Peyer's patch (tissue), 4 donors: ENCODE measurements around the gene TMEM248. TPM values are rescaled to one million over a fixed set of nuclear protein-coding genes. Genes with fewer than 3 reads are reported as not detected.
"Not testable (repeated sequence)": the region's sequence is repeated elsewhere in the genome, so short reads cannot be mapped to it uniquely, and the experiment has no call there.

Experiments
- DNase-seq, 3 donors: peaks; one replicate each; pipeline ENCODE4 v3.0.0-alpha.2; 2017 to 2019
- H3K27ac ChIP-seq, 4 donors: fragments of 200-600 bp; sonication (generic); one replicate each; pipeline ENCODE4 v1.5.1; 2016 to 2019
- H3K27me3 ChIP-seq, 2 donors: fragments of 200-600 bp; sonication (generic); one replicate each; pipeline ENCODE4 v1.5.1; 2019
- H3K36me3 ChIP-seq, 3 donors: fragments of 200-600 bp; sonication (generic); one replicate each; pipeline ENCODE4 v1.5.1; 2016 to 2019
- H3K4me1 ChIP-seq, 4 donors: fragments of 200-600 bp; sonication (generic); one replicate each; pipeline ENCODE4 v1.5.1; 2016 to 2019
- H3K4me3 ChIP-seq, 4 donors: fragments of 200-600 bp; sonication (generic); 1 replicate in 3 of 4; 2 replicates in 1 of 4; pipeline ENCODE4 v1.5.1; 2016 to 2019; ENCODE audit warnings: mild to moderate bottlenecking in 1 of 4
- H3K9me3 ChIP-seq, 4 donors: fragments of 200-600 bp; sonication (generic); one replicate each; pipeline ENCODE4 v1.5.1; 2016 to 2019; ENCODE audit warnings: mild to moderate bottlenecking in 1 of 4
- POLR2A ChIP-seq, 2 donors: fragments of 450-650 bp; IDR thresholded peaks; one replicate each; pipeline ENCODE4 v1.5.1; 2017; ENCODE audit warnings: antibody characterized with exemption in 2 of 2, mild to moderate bottlenecking in 2 of 2, moderate library complexity in 2 of 2
- total RNA-seq, 4 donors: library from RNA; depleted of rRNA; stranded (reverse); fragments of >200 nt; gene quantifications; one replicate each; pipeline ENCODE4 v1.1.0, GENCODE V29; 2016
- TF ChIP-seq, protein P1 (sequence below), 6 experiments: fragments of 450-650 bp in 4 of 6; fragments of 200-600 bp in 2 of 6; sonication (generic) in 1 of 6; IDR thresholded peaks; one replicate each; pipeline ENCODE4 v1.5.1; 2017 to 2019; ENCODE audit warnings: antibody characterized with exemption in 6 of 6, mild to moderate bottlenecking in 3 of 6, moderate library complexity in 1 of 6

Gene TMEM248
- total RNA-seq, 4 donors from 2014 or later = 61.9 to 125 (median 115) TPM

DNA sequence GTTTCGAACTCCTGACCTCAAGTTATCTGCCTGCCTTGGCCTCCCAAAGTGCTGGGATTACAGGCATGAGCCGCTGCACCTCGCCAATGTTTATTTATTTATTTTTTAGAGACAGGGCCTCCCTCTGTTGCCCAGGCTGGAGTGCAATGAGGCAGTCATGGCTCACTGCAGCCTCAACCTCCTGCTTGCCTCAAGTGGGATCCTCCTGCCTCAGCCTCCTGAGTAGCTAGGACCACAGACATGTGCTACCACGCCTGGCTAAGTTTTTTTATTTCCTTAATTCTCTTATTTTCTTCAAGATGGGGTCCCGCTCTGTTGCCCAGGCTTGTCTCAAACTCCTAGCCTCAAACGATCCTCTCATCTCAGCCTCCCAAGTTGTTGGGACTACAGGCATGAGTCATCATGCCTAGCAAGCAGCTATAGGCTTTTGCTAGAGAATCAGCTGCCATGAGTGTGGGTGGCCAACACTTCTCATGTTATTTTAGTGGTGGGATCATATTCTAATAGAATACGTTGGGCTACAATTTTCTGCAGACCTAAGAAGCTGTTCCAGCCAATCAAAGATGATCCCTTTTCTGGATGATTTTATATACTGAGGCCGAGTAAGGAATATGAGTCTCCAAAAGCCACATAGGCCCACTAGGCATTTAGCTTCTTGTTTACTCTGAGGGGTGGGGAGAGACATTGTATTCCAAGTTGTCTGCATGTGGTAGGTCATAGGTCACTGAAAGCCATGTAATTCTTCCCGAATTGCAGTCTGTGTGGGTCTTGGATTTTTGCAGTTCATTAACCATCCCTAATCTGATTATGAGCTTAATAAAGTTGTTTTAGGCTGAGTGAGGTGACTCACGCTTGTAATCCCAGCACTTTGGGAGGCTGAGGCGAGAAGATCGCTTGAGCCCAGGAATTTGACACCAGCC lies 7.6 kb upstream of the TMEM248 start:
- H3K36me3 ChIP-seq = no peaks in the 10 kb centered on the region
- H3K27ac ChIP-seq = no peak overlapping the region
- H3K9me3 ChIP-seq = no peaks in the 10 kb centered on the region
- TF ChIP-seq, protein P1, sequence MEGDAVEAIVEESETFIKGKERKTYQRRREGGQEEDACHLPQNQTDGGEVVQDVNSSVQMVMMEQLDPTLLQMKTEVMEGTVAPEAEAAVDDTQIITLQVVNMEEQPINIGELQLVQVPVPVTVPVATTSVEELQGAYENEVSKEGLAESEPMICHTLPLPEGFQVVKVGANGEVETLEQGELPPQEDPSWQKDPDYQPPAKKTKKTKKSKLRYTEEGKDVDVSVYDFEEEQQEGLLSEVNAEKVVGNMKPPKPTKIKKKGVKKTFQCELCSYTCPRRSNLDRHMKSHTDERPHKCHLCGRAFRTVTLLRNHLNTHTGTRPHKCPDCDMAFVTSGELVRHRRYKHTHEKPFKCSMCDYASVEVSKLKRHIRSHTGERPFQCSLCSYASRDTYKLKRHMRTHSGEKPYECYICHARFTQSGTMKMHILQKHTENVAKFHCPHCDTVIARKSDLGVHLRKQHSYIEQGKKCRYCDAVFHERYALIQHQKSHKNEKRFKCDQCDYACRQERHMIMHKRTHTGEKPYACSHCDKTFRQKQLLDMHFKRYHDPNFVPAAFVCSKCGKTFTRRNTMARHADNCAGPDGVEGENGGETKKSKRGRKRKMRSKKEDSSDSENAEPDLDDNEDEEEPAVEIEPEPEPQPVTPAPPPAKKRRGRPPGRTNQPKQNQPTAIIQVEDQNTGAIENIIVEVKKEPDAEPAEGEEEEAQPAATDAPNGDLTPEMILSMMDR (IDR thresholded peaks at IDR 0.05) = no peak
- no peak for DNase-seq
- H3K4me1 ChIP-seq = no peaks in the 10 kb centered on the region
- H3K4me3 ChIP-seq = no peak overlapping the region
- H3K27me3 ChIP-seq = no peaks in the 10 kb centered on the region

DNA sequence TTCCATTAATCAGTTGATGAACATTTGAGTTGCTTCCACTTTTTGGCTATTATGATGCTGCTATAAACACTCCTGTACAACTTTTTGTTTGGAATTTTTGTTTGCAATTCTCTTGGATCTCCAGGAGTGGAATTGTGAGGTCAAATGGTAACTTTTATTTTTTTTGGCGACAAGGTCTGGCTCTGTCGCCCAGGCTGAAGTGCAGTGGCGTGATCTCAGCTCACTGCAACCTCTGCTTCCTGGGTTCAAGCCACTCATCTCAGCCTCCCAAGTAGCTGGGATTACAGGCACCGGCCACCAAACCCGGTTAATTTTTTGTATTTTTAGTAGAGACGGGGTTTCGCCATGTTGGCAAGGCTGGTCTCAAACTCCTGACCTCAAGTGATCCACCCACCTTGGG lies 3.1 kb upstream of the TMEM248 start:
- not testable (repeated sequence) for H3K36me3 ChIP-seq, H3K9me3 ChIP-seq, DNase-seq, H3K27ac ChIP-seq, H3K27me3 ChIP-seq, H3K4me3 ChIP-seq, H3K4me1 ChIP-seq

DNA sequence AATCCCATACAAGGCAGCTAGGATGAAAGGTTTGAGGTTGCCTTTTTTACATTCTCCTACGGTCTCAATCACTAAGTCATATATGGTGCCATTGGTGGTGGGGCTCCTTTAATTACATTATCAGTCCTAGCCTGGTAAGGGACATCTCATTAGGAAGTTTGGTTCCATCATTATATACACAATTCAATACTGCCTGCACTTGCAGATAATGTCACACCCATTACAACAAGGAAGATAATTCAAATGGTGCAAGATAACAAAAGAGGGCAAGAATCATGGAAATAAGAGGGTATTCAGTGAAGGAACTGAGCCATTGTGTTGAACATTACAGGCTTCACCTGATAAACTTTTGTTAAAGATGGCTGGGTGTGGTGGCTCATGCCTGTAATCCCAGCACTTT lies 1.7 kb upstream of the TMEM248 start:
- H3K4me1 ChIP-seq = peaks cover 0 to 19% (median 3%) of the 10 kb centered on the region in 4 donors
- H3K27ac ChIP-seq = no peak overlapping the region
- no peak for DNase-seq
- no peaks in the 10 kb centered on the region for H3K27me3 ChIP-seq
- no peak overlapping the region for H3K4me3 ChIP-seq
- H3K36me3 ChIP-seq = peaks cover 0 to 5% (median 0%) of the 10 kb centered on the region in 3 donors
- TF ChIP-seq POLR2A (IDR thresholded peaks at IDR 0.05) = no peak
- no peaks in the 10 kb centered on the region for H3K9me3 ChIP-seq

DNA sequence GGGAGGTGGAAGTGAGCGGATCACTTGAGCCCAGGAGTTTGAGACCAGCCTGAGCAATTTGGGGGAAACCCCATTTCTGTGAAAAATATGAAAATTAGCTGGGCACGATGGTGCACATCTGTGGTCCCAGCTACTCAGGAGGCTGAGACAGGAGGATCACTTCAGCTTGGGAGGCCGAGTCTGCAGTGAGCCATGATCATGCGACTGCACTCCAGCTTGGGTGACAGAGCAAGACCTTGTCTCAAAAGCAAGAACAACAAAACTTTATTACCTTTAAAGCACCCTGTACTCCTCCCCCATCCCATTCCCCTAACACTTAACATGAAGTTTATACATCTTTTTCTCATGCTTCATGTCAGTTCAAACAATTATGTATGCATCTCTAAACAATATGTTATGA lies 1.3 kb upstream of the TMEM248 start:
- no peaks in the 10 kb centered on the region for H3K9me3 ChIP-seq
- H3K4me1 ChIP-seq = peaks cover 0 to 20% (median 3%) of the 10 kb centered on the region in 4 donors
- DNase-seq = no peak
- H3K27ac ChIP-seq = no peak overlapping the region
- no peak overlapping the region for H3K4me3 ChIP-seq
- TF ChIP-seq POLR2A (IDR thresholded peaks at IDR 0.05) = no peak
- TF ChIP-seq, protein P1 (IDR thresholded peaks at IDR 0.05) = no peak
- peaks cover 0 to 7% (median 0%) of the 10 kb centered on the region in 3 donors for H3K36me3 ChIP-seq
- H3K27me3 ChIP-seq = no peaks in the 10 kb centered on the region

DNA sequence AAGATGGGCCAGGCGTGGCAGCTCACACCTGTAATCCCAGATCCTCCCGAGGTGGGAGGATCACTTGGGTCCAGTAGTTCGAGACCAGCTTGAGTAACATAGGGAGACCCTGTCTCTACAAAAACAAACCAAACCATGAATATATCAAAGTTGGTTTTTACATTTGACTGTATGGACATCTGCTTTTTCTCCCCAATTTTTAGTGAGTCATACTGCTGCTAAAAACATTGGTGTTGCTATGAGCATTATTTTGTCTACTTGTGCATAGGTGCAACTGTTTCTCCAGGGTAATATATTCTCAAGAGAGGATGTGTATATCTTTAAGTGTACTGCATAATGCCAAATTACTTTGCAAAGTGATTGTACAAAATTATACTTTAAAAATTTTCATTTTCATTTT lies 769 bp upstream of the TMEM248 start:
- Histone ChIP-seq H3K9me3 (no peaks in the 10 kb centered on the region), H3K4me3 (peak overlapping the region; percentile 85 to 95 (median 92)), H3K27ac (peak overlapping the region in 3 of 4 donors; percentile 87 to 92 (median 87)), H3K36me3 (peaks cover 0 to 7% (median 0%) of the 10 kb centered on the region in 3 donors), H3K27me3 (no peaks in the 10 kb centered on the region), H3K4me1 (peaks cover 0 to 23% (median 3%) of the 10 kb centered on the region in 4 donors)
- no peak for DNase-seq
- TF ChIP-seq, protein P1 (IDR thresholded peaks at IDR 0.05) = no peak
- TF ChIP-seq POLR2A (IDR thresholded peaks at IDR 0.05) = no peak

DNA sequence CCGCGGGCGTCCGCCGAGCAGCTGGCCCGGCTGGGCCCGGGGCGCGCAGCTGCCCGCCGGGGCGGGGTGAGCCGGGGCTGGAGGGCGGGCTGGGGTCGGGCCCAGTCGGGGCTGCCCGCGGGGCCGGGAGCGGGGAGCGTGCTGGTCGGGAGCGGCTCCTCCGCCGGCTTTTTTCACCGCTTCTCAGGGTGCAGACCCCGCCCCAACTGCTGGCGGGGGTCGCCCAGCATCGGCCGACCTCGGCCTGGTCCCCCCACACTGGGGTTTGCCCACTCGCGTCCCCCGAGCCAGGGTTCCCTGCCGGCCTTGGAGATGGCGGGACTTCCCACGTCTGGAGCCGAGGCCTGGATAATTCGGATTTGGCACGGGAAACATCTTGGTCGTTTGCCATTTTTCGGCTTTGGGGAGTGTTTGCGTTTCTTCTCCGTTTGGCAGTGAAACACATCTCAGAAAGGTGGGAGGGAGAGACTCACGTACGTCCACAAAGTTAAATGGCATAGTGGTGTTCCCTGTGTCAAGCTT lies 432 bp downstream of the TMEM248 start:
- Histone ChIP-seq H3K9me3 (no peaks in the 10 kb centered on the region), H3K4me1 (peaks cover 0 to 23% (median 3%) of the 10 kb centered on the region in 4 donors)
- TF ChIP-seq, protein P1 (IDR thresholded peaks at IDR 0.05) = no peak
- TF ChIP-seq POLR2A (IDR thresholded peaks at IDR 0.05) = no peak

More for the DNA sequence above, 432 bp downstream of the TMEM248 start:
- Histone ChIP-seq H3K36me3 (peaks cover 0 to 7% (median 3%) of the 10 kb centered on the region in 3 donors), H3K4me3 (peak overlapping the region; percentile 85 to 95 (median 92)), H3K27me3 (no peaks in the 10 kb centered on the region), H3K27ac (peak overlapping the region; percentile 87 to 94 (median 90))
- peak in 1 of 3 donors; percentile 22 for DNase-seq
